GM13976 (cell line): ENCODE measurements around the gene AQP6.

Experiments
- DNase-seq: peaks from one replicate; pipeline ENCODE4 v3.0.0; 2012; ENCODE audit warnings: low spot score
- in situ Hi-C: fragments of 300-500 bp; cut with MboI; formaldehyde crosslinking; loops from one replicate; pipeline ENCODE4 v1.12.0; 2022; ENCODE audit warnings: low sequenced_read_pairs, mixed read lengths, inconsistent platforms; ENCODE audit not compliant: unreplicated experiment
- TF ChIP-seq, protein P1 (sequence below): IDR thresholded peaks from 2 replicates; pipeline ENCODE4 v1.5.1; 2012; ENCODE audit warnings: borderline replicate concordance, mild to moderate bottlenecking; ENCODE audit not compliant: insufficient read depth; ENCODE audit errors: extremely low read depth, missing control alignments, control extremely low read depth

Gene AQP6

DNA sequence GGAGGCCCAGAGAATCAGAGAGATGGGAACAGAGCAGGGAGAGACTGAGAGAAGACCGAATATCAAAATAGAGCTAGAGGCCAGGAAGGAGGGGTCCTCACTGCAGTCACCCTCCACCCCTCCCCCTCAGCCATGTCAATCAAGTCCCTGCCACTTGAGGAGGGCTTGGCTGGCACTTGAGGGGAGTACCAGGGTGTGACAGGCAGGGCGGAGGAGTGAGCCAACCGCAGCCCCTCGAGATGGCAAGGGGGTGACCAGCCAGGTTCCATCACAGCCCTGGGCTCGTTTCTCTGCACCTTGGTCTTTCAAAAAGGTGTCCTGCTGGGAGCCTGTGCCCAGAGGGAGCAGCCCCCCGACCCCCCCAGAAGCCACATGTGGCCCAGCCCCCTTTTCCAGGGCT, 6.9 kb upstream of the AQP6 start:
- DNase-seq, result no peak
- in situ Hi-C loops, result no loop called here
- TF ChIP-seq, protein P1, sequence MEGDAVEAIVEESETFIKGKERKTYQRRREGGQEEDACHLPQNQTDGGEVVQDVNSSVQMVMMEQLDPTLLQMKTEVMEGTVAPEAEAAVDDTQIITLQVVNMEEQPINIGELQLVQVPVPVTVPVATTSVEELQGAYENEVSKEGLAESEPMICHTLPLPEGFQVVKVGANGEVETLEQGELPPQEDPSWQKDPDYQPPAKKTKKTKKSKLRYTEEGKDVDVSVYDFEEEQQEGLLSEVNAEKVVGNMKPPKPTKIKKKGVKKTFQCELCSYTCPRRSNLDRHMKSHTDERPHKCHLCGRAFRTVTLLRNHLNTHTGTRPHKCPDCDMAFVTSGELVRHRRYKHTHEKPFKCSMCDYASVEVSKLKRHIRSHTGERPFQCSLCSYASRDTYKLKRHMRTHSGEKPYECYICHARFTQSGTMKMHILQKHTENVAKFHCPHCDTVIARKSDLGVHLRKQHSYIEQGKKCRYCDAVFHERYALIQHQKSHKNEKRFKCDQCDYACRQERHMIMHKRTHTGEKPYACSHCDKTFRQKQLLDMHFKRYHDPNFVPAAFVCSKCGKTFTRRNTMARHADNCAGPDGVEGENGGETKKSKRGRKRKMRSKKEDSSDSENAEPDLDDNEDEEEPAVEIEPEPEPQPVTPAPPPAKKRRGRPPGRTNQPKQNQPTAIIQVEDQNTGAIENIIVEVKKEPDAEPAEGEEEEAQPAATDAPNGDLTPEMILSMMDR, result no peak

DNA sequence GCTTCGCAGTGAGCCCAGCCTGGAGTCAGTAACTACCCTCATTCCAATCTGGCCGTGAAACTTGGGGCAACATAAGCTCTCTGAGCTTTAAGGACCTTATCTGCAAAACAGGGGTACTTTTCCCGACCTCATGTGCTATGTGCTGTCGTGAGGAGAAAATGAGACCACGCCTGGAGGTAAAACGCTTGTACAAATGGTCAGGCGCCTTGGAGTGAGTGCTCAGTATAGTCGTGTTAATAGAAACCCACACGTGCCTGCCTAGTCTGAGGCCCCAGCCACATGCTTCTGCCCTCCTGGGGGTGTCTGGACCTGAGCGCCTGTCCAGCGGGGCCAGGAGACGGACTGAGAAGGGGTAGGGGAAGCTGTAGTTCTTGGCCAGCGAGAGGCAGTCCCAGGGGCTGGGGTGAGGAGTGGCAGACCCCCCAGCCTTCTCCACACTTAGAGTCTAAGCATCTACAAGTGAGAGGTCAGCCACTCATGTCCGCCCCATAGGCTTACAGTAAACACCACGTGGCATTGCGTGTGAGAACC, 6.2 kb upstream of the AQP6 start:
- in situ Hi-C loops, result no loop called here
- no peak for DNase-seq
- TF ChIP-seq, protein P1, result no peak

DNA sequence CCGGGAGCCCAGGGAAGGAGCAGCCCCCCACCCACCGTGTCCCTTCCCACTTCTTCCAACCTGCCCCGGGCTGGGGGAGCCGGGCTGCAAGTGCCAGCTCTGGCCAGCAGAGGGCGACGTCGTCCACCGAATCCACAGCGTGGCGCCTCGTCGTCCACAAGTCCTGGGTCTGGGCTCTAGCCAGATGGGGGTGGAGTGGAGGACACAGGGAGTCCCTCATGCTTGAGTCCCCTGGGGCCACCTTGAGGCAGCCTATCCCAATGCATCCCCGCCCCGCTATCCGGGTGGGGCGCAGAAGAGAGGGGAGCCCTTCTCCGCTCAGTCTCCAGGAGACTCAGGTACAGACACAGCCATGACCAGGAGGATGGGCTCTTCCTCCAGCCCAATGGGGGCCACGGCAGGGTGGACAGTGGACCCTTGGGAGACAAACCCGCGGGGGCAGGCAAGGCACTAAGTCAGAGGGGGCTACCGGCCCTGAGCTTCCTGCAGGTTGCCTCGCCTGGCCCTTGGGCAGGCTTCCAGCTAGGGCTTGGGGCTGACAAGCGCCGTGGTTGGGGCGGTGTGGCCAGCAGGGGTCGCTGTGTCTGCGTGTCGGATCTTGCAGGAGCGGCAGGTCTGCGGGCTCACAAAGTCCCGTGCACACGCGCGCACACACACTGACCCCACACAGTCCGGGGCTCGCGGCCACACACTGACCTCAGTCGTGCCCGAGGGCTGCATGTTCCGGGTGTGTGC, 5.5 kb upstream of the AQP6 start:
- in situ Hi-C loops, result no loop called here
- DNase-seq, result peak; percentile 94
- TF ChIP-seq, protein P1, result peak; percentile 99

DNA sequence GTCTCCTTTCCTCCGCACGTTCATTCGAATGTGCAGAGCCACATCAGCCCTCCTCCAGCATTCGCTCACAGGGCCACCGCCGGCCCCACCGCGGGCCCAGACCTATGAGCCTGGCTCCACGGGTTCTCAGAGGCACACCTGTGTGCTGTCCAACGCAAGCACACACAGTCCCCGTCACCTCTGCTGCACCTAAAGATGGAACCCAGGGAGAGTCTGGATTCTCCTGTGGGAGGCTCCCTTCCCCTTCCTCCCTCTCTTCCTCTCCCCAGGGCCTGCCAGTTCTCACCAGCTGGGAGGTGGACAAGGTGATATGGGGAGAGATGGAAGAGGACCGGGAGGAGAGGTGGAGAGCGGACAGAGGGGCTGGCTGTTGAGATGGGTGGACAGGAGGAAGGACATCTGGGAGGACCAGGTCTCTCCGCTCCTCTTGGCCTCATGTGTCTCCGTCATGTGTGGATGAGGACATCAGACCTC, 4.9 kb upstream of the AQP6 start:
- TF ChIP-seq, protein P1, result no peak
- in situ Hi-C loops, result no loop called here

DNA sequence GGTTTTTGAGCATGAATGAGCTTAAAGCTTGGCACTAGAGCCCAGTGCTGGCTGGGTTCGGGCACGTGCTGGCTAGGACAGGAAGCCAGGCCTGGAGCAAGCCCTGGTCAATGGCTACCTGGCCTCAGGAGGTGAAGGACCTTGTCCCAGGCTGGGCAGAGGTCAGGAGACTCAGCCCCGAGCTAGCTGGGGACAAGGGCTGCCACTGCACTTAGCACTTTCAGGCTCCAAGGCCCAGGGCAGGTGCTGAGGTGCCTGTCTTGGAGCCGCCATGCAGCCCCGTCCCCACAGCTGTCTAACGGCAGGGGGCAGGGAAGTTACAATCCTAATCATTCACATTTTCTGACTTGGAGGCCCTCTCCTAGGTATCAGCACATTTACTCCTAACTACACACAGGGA, 4.3 kb upstream of the AQP6 start:
- TF ChIP-seq, protein P1, result no peak
- in situ Hi-C loops, result no loop called here
- DNase-seq, result no peak

More for the DNA sequence above, 4.9 kb upstream of the AQP6 start:
- DNase-seq, result no peak

DNA sequence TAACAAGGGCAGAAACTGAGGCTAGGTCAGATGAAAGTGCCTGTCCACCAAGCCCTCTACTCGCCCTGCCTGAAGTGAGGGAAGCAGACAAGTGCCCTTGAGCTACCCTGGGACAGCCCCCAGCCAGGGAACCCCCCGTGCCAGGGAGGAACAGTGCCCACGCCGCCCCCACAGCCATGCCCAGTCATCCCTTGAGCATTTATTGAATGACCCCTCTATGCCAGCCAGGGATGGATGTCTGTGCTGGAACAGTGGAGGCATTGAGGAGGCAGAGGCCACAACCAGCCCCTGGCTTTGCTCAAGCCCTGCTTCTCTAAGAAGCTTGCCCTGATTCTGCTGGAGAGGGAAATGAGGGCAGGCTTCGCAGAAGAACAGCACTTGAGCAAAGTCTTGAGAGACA, 3.7 kb upstream of the AQP6 start:
- no peak for DNase-seq
- in situ Hi-C loops, result no loop called here
- TF ChIP-seq, protein P1, result no peak
